ENCODE data around the gene KIF16B. TPM values are rescaled to one million over a fixed set of nuclear protein-coding genes. Genes with fewer than 3 reads are reported as not detected.

KIF16B gene, protein sequence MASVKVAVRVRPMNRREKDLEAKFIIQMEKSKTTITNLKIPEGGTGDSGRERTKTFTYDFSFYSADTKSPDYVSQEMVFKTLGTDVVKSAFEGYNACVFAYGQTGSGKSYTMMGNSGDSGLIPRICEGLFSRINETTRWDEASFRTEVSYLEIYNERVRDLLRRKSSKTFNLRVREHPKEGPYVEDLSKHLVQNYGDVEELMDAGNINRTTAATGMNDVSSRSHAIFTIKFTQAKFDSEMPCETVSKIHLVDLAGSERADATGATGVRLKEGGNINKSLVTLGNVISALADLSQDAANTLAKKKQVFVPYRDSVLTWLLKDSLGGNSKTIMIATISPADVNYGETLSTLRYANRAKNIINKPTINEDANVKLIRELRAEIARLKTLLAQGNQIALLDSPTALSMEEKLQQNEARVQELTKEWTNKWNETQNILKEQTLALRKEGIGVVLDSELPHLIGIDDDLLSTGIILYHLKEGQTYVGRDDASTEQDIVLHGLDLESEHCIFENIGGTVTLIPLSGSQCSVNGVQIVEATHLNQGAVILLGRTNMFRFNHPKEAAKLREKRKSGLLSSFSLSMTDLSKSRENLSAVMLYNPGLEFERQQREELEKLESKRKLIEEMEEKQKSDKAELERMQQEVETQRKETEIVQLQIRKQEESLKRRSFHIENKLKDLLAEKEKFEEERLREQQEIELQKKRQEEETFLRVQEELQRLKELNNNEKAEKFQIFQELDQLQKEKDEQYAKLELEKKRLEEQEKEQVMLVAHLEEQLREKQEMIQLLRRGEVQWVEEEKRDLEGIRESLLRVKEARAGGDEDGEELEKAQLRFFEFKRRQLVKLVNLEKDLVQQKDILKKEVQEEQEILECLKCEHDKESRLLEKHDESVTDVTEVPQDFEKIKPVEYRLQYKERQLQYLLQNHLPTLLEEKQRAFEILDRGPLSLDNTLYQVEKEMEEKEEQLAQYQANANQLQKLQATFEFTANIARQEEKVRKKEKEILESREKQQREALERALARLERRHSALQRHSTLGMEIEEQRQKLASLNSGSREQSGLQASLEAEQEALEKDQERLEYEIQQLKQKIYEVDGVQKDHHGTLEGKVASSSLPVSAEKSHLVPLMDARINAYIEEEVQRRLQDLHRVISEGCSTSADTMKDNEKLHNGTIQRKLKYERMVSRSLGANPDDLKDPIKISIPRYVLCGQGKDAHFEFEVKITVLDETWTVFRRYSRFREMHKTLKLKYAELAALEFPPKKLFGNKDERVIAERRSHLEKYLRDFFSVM (N-terminal part only)
- 10 to 100 TPM; 22.2 to 59.2 (median 31.4) TPM for total RNA-seq

DNA sequence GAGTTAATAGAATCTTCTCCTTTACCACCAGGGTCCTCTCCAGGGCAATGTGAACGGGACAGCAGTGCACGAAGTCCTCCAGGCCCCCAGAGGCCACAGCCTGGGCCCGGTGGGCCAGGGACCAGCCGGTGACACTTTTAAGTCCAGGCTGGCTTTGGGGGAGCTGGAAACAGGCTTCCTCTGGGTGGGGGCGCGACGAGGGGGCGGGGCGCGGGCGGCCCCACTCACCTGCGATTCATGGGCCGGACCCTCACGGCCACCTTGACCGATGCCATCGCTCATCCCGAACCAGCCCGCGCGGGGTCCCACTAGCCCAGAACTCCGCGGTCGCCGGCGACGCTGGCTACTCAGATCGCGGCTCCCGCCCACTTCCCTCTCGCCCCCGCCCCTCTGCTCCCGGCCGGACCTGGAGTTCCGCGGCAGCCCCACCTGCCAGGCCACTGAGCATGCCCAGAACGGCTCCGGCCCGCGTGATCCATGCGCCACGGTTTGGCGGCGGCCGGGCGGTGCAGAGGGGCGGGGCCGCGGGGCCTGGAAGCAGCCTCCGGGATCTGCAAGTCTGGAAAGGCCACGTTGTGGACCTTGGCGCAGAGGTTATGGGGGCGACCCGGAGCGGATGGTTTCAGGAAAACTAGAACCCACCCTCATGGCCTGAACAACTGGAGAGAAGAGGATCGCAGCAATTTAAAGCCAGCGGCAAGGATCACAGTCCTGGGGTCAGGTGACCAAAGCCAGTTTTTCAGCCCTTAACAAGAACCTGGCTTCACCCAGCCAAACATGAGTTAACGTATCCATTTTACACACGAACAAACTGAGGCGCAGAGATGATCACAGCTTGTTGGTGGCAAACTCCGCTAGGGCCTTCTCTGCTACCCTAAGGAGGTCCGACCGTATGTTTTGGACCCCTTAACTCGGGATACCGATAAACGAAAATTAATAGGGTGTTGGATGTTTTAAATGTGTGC lies at the start of gene KIF16B:
Gene KIF16B, minus strand, starts transcription at position 448 of the 965 bp plus-strand sequence. Its CDS starts 173 bp downstream, at position 275.
- intact Hi-C loops (cut with DNase I; ENCODE audit: low total_unique reads), result no loop called here
- DNase-seq (ENCODE audit: low spot score in 2 of 2), result peak; percentile 88 to 98
- WGBS, 2 donors, result 13 to 16% methylated on average over 34 to 38 of the region's 65 CpGs

DNA sequence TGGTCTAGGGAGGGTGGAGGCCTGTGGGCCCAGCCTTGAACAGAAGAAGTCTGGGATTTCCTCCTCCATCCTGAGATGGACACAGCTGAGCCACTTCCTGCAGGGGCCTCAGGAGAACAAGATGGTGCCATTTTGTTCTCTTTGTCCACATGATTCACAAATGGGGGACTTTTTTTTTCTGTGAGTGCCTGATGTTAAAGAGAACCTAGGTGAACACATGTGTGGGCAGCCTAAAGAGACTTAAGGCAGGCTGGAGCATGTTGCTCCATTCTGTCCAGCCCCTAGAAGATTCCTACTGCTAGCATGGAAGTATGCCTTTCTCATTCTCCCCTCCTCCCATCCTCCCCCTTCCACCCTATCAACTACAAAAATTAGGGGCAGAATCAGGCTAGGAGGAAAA lies 49.3 kb upstream of the KIF16B start:
- intact Hi-C loops (cut with DNase I; ENCODE audit: low total_unique reads), result no loop called here
- TF ChIP-seq, protein P1, sequence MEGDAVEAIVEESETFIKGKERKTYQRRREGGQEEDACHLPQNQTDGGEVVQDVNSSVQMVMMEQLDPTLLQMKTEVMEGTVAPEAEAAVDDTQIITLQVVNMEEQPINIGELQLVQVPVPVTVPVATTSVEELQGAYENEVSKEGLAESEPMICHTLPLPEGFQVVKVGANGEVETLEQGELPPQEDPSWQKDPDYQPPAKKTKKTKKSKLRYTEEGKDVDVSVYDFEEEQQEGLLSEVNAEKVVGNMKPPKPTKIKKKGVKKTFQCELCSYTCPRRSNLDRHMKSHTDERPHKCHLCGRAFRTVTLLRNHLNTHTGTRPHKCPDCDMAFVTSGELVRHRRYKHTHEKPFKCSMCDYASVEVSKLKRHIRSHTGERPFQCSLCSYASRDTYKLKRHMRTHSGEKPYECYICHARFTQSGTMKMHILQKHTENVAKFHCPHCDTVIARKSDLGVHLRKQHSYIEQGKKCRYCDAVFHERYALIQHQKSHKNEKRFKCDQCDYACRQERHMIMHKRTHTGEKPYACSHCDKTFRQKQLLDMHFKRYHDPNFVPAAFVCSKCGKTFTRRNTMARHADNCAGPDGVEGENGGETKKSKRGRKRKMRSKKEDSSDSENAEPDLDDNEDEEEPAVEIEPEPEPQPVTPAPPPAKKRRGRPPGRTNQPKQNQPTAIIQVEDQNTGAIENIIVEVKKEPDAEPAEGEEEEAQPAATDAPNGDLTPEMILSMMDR (IDR thresholded peaks at IDR 0.05), result no peak
- no peak for TF ChIP-seq POLR2A (IDR thresholded peaks at IDR 0.05)
- no peak overlapping the region for H3K4me3 ChIP-seq (ENCODE audit: low read depth, poor library complexity, severe bottlenecking)
- DNase-seq (ENCODE audit: low spot score in 2 of 2), result no peak

More for the DNA sequence above, at the start of gene KIF16B:
- H3K4me3 ChIP-seq (ENCODE audit: low read depth, poor library complexity, severe bottlenecking), result peak within 1 kb of the TSS; percentile 84
- TF ChIP-seq POLR2A (IDR thresholded peaks at IDR 0.05), result no peak
- TF ChIP-seq, protein P1 (IDR thresholded peaks at IDR 0.05), result no peak

DNA sequence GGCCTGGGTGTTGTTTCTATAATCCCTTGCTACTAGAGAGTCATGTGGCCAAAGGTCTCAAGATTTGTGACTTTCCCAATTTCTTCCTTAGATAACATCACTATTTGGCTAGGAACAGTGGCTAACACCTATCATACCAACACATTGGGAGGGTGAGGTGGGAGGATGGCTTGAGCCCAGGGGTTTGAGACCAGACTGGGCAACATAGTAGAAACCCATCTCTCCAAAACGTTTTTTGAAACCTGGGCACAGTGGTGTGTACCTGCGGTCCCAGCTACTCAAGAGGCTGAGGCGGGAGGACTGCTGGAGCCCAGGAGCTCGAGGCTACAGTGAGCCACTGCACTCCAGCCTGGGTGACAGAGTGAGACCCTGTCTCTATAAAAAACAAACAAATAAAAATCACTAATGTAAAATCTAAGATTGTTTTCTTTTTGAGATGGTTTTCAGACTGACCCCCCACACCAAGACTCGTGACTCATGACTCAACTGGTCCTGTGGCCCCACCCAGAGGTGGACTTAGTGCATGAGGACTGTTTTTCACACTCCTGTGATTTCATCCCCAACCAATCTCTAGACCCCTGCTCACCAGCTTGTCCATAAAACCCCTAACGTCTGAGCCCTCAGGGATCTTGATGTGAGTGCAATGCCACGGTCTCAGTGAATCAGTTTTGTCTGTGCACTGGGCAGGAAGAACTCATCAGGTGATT lies 48.3 kb upstream of the KIF16B start:
- no peak for TF ChIP-seq POLR2A (IDR thresholded peaks at IDR 0.05)
- TF ChIP-seq, protein P1 (IDR thresholded peaks at IDR 0.05), result no peak
- no peak for DNase-seq (ENCODE audit: low spot score in 2 of 2)
- intact Hi-C loops (cut with DNase I; ENCODE audit: low total_unique reads), result no loop called here
- WGBS, 2 donors, result 75% methylated on average over 7 of the region's 7 CpGs
- no peak overlapping the region for H3K4me3 ChIP-seq (ENCODE audit: low read depth, poor library complexity, severe bottlenecking)

DNA sequence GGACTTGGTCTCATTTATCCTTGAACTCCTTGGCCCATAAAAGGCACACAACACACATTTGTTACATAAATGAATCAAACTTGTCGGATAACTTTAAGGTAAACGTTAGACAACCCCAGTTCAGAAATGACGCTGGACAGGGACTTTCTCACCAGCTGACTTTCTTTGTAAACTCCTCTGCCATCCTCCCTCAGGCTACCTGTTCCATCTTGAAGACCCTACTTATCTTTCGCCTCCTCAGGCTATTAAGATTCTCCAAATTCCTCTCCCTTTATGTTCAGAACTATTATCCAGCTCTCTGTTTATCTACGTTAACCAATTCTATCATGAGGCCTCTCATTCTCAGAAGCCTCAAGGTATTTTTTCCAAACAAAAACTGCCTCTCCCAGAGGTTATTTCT lies 47.7 kb upstream of the KIF16B start:
- H3K4me3 ChIP-seq (ENCODE audit: low read depth, poor library complexity, severe bottlenecking), result no peak overlapping the region
- 74% methylated on average over 5 of the region's 5 CpGs for WGBS, 2 donors
- DNase-seq (ENCODE audit: low spot score in 2 of 2), result no peak
- intact Hi-C loops (cut with DNase I; ENCODE audit: low total_unique reads), result no loop called here
- TF ChIP-seq POLR2A (IDR thresholded peaks at IDR 0.05), result no peak
- TF ChIP-seq, protein P1 (IDR thresholded peaks at IDR 0.05), result no peak

Data from lower leg skin (tissue), 4 donors.